GM12878 (cell line): ENCODE data around the gene PAPOLA. TPM values are rescaled to one million over a fixed set of nuclear protein-coding genes. Genes with fewer than 3 reads are reported as not detected.

Experiments used
- ATF7 ChIP-seq: fragments of 450-650 bp; IDR thresholded peaks from 2 replicates; pipeline ENCODE4 v1.6.1; 2016; ENCODE audit warnings: low read depth, mild to moderate bottlenecking
- DPF2 ChIP-seq: fragments of 450-650 bp; IDR thresholded peaks from 2 replicates; pipeline ENCODE4 v1.6.1; 2017; ENCODE audit warnings: mild to moderate bottlenecking
- GABPA ChIP-seq: IDR thresholded peaks from 2 replicates; pipeline ENCODE4 v1.6.1; 2014; ENCODE audit warnings: antibody characterized with exemption, low read depth, mild to moderate bottlenecking, inconsistent platforms
- KLF5 ChIP-seq: fragments of 450-650 bp; IDR thresholded peaks from 2 replicates; pipeline ENCODE4 v1.6.1; 2014; ENCODE audit warnings: mild to moderate bottlenecking; ENCODE audit not compliant: partially characterized antibody
- MTA2 ChIP-seq: fragments of 450-650 bp; IDR thresholded peaks from 2 replicates; pipeline ENCODE4 v1.6.1; 2016; ENCODE audit warnings: low read depth, mild to moderate bottlenecking, moderate library complexity
- NFXL1 ChIP-seq: fragments of 450-650 bp; IDR thresholded peaks from 2 replicates; pipeline ENCODE4 v1.6.1; 2017; ENCODE audit warnings: antibody characterized with exemption, mild to moderate bottlenecking, borderline replicate concordance
- RUNX3 ChIP-seq: IDR thresholded peaks from 2 replicates; pipeline ENCODE4 v1.6.1; 2012; ENCODE audit warnings: low read length, inconsistent platforms
- SP1 ChIP-seq: IDR thresholded peaks from one replicate; pipeline ENCODE4 v1.6.1; 2011; ENCODE audit warnings: low read depth, low read length
- TBL1XR1 ChIP-seq: IDR thresholded peaks from 2 replicates; pipeline ENCODE4 v1.6.1; 2012; ENCODE audit warnings: low read depth, low read length, improper control_type of control experiment
- YBX1 ChIP-seq: fragments of 450-650 bp; IDR thresholded peaks from 2 replicates; pipeline ENCODE4 v1.6.1; 2016; ENCODE audit warnings: antibody characterized with exemption
- ZNF592 ChIP-seq: fragments of 450-650 bp; IDR thresholded peaks from 2 replicates; pipeline ENCODE4 v1.6.1; 2017; ENCODE audit warnings: mild to moderate bottlenecking, moderate library complexity
- polyA plus RNA-seq, 11 experiments: library from polyadenylated mRNA; depleted of rRNA in 4 of 11; unstranded in 6 of 11; stranded (reverse) in 5 of 11; fragments of >200 nt; fragmentation: Nextera tagmentation in 4 of 11; fragmentation: Illumina TruSeq in 1 of 11; extraction: Ambion mirVana in 4 of 11; extraction: Trizol in 1 of 11; gene quantifications; 1 replicate in 1 of 11; 2 replicates in 10 of 11; pipeline versions ENCODE4 v1.2.1 to v1.2.3, GENCODE V29; 2011 to 2016; ENCODE audit warnings: inconsistent platforms in 2 of 11, missing spikeins in 2 of 11, low read depth in 1 of 11
- total RNA-seq, 4 experiments: library from RNA; depleted of rRNA in 3 of 4; stranded (reverse); fragments of >200 nt in 3 of 4; fragmentation: Illumina TruSeq in 1 of 4; extraction: Trizol in 1 of 4; gene quantifications; 2 replicates each; pipeline versions ENCODE4 v1.2.1 to v1.2.3, GENCODE V29; 2013 to 2021
- TF ChIP-seq, protein P1 (sequence below): IDR thresholded peaks from 2 replicates; pipeline ENCODE4 v1.6.1; 2012; ENCODE audit warnings: low read length, inconsistent platforms

PAPOLA gene
- total and polyA plus RNA-seq, 10 of the 15 experiments (the other 5 are each of a cell fraction or from before 2014, with no cell fraction given), result 46.0 to 185 (median 114) TPM

DNA sequence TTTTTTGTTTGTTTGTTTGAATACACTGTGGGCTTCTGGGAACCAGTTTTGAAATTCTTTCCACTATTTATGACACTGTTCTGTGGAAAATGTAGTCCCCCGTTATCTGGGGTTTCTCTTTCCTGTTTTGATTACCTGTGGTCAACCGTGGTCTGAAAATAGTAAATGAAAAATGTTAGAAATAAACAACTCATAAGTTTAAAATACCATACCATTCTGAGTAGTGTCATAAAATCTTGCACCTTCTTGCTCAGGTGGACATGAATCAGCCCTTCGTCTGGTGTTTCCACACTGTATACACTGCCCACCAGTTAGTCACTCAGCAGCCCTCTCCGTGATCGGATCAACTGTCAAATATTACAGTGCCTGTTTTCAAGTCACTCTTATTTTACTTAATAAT, 5.1 kb upstream of the PAPOLA start (continued):
- TF ChIP-seq KLF5 (no peak), ATF7 (no peak), MTA2 (peak; percentile 16; the same call in 1 of the 2 replicates), NFXL1 (no peak), DPF2 (no peak), RUNX3 (peak; percentile 92), TBL1XR1 (peak; percentile 70; the same call in 1 of the 2 replicates), ZNF592 (no peak), YBX1 (no peak), GABPA (no peak), SP1 (no peak)
- TF ChIP-seq, protein P1, sequence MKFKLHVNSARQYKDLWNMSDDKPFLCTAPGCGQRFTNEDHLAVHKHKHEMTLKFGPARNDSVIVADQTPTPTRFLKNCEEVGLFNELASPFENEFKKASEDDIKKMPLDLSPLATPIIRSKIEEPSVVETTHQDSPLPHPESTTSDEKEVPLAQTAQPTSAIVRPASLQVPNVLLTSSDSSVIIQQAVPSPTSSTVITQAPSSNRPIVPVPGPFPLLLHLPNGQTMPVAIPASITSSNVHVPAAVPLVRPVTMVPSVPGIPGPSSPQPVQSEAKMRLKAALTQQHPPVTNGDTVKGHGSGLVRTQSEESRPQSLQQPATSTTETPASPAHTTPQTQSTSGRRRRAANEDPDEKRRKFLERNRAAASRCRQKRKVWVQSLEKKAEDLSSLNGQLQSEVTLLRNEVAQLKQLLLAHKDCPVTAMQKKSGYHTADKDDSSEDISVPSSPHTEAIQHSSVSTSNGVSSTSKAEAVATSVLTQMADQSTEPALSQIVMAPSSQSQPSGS, result peak; percentile 48; the same call in 1 of the 2 replicates
